A549 (cell line): ENCODE data around the gene STX8. TPM values are rescaled to one million over a fixed set of nuclear protein-coding genes. Genes with fewer than 3 reads are reported as not detected.
"Not testable (repeated sequence)": the region's sequence is repeated elsewhere in the genome, so short reads cannot be mapped to it uniquely, and the experiment has no call there.

ENCODE experiments used
- ATAC-seq, 2 experiments: fragments of 200-7000 bp in 1 of 2; fragments of >200 bp in 1 of 2; cut with Nextera tagmentation in 1 of 2; cut with Tn5 transposase in 1 of 2; 3 replicates each; pipeline versions ENCODE4 v1.8.0 to v1.9.1; 2018 to 2020; ENCODE audit warnings: mild to moderate bottlenecking in 1 of 2, moderate library complexity in 1 of 2
- CTCF ChIA-PET: fragments of 300-600 bp; sonication (Branson Sonifier 250); formaldehyde crosslinking; extraction: SDS; loops from one replicate; lab custom pipeline; 2021; ENCODE audit warnings: antibody characterized with exemption, inconsistent platforms; lab: Yijun Ruan, JAX
- POLR2A ChIA-PET: fragments of 350-600 bp; formaldehyde crosslinking; extraction: SDS; loops from one replicate; lab custom pipeline; 2021; ENCODE audit warnings: antibody characterized with exemption, inconsistent platforms; lab: Yijun Ruan, JAX
- DNase-seq, 2 experiments: peaks; one replicate each; pipeline versions ENCODE4 v3.0.0 to v3.0.0-alpha.2; 2011 to 2016; ENCODE audit warnings: low read depth in 1 of 2, low spot score in 1 of 2
- FAIRE-seq: peaks from 2 replicates; lab custom pipeline; 2011; peaks lifted over from hg19 to GRCh38; lab: Jason Lieb, UNC
- H3K27ac ChIP-seq, 2 experiments: fragments of >200 bp; sonication (Bioruptor Twin); formaldehyde crosslinking; 3 replicates each; pipeline ENCODE4 v1.5.1; 2016 to 2017
- H3K4me1 ChIP-seq: fragments of >200 bp; sonication (Bioruptor Twin); formaldehyde crosslinking; 3 replicates; pipeline ENCODE4 v1.6.1; 2016
- H3K4me2 ChIP-seq: fragments of >200 bp; sonication (Bioruptor Twin); formaldehyde crosslinking; 3 replicates; pipeline ENCODE4 v1.6.1; 2016
- H3K4me3 ChIP-seq: fragments of >200 bp; sonication (Bioruptor Twin); formaldehyde crosslinking; 3 replicates; pipeline ENCODE4 v1.5.1; 2016
- H3K9me3 ChIP-seq: fragments of >200 bp; sonication (Bioruptor Twin); formaldehyde crosslinking; 3 replicates; pipeline ENCODE4 v1.6.1; 2016
- CEBPB ChIP-seq, 2 experiments: fragments of >200 bp in 1 of 2; sonication (Bioruptor Twin) in 1 of 2; formaldehyde crosslinking in 1 of 2; IDR thresholded peaks; 2 replicates each; pipeline ENCODE4 v1.6.1; 2012 to 2016
- CHD2 ChIP-seq: fragments of 150-350 bp; IDR thresholded peaks from 2 replicates; pipeline ENCODE4 v1.6.1; 2014; ENCODE audit warnings: low read length; ENCODE audit not compliant: partially characterized antibody
- EHF ChIP-seq: fragments of 250-450 bp; sonication (Bioruptor Pico); IDR thresholded peaks from 2 replicates; pipeline ENCODE4 v1.5.0; 2020; ENCODE audit warnings: mild to moderate bottlenecking
- EHMT2 ChIP-seq: fragments of 200-600 bp; sonication (generic); IDR thresholded peaks from 2 replicates; pipeline ENCODE4 v1.6.1; 2016; ENCODE audit warnings: antibody characterized with exemption, low read depth, mild to moderate bottlenecking, moderate library complexity
- EP300 ChIP-seq, 2 experiments: fragments of >200 bp; sonication (Bioruptor Twin); formaldehyde crosslinking; IDR thresholded peaks; 2 replicates in 1 of 2; 3 replicates in 1 of 2; pipeline ENCODE4 v1.6.1; 2016 to 2017
- FOSB ChIP-seq: fragments of 250-450 bp; sonication (Bioruptor Pico); IDR thresholded peaks from 2 replicates; pipeline ENCODE4 v1.5.0; 2020; ENCODE audit warnings: mild to moderate bottlenecking, moderate library complexity
- FOXS1 ChIP-seq: fragments of 250-450 bp; sonication (Bioruptor Pico); IDR thresholded peaks from 2 replicates; pipeline ENCODE4 v1.5.0; 2020; ENCODE audit warnings: mild to moderate bottlenecking, moderate library complexity
- HEYL ChIP-seq: fragments of 250-450 bp; sonication (Bioruptor Pico); IDR thresholded peaks from 2 replicates; pipeline ENCODE4 v1.8.0; 2021; ENCODE audit warnings: mild to moderate bottlenecking, moderate library complexity
- HOXA7 ChIP-seq: fragments of 250-450 bp; sonication (Bioruptor Pico); IDR thresholded peaks from 2 replicates; pipeline ENCODE4 v1.5.0; 2020; ENCODE audit warnings: mild to moderate bottlenecking, moderate library complexity
- HOXB5 ChIP-seq: fragments of 250-450 bp; sonication (Bioruptor Pico); IDR thresholded peaks from 2 replicates; pipeline ENCODE4 v1.5.0; 2020; ENCODE audit warnings: mild to moderate bottlenecking, moderate library complexity
- JUNB ChIP-seq: fragments of >200 bp; sonication (Bioruptor Twin); formaldehyde crosslinking; IDR thresholded peaks from 2 replicates; pipeline ENCODE4 v1.6.1; 2016
- KDM1A ChIP-seq: fragments of 200-600 bp; sonication (generic); IDR thresholded peaks from 2 replicates; pipeline ENCODE4 v1.6.1; 2016; ENCODE audit warnings: low read depth, mild to moderate bottlenecking
- KDM5A ChIP-seq: fragments of 200-600 bp; sonication (generic); IDR thresholded peaks from 2 replicates; pipeline ENCODE4 v1.6.1; 2016; ENCODE audit warnings: antibody characterized with exemption, mild to moderate bottlenecking
- MAFK ChIP-seq: fragments of 450-650 bp; IDR thresholded peaks from 2 replicates; pipeline ENCODE4 v1.6.1; 2014; ENCODE audit not compliant: partially characterized antibody
- MYC ChIP-seq: IDR thresholded peaks from 2 replicates; pipeline ENCODE4 v1.6.1; 2012; ENCODE audit warnings: mild to moderate bottlenecking, inconsistent platforms, low read length, improper control_type of control experiment, borderline replicate concordance
- NFE2L2 ChIP-seq: fragments of 150-350 bp; conservative IDR thresholded peaks from 2 replicates; pipeline ENCODE4 v1.6.1; 2014; ENCODE audit warnings: low read length
- NR3C1 ChIP-seq: fragments of >200 bp; sonication (Bioruptor Twin); formaldehyde crosslinking; IDR thresholded peaks from 3 replicates; pipeline ENCODE4 v1.6.1; 2017
- PHF8 ChIP-seq: fragments of 200-600 bp; sonication (generic); IDR thresholded peaks from 2 replicates; pipeline ENCODE4 v1.6.1; 2016; ENCODE audit warnings: low read depth, mild to moderate bottlenecking, antibody characterized with exemption, moderate library complexity, borderline replicate concordance
- POLR2AphosphoS2 ChIP-seq: conservative IDR thresholded peaks from 2 replicates; pipeline ENCODE4 v1.6.1; 2012; ENCODE audit warnings: low read length, improper control_type of control experiment, inconsistent platforms
- RCOR1 ChIP-seq: fragments of 150-350 bp; IDR thresholded peaks from 2 replicates; pipeline ENCODE4 v1.6.1; 2014; ENCODE audit warnings: antibody characterized with exemption, low read length, low read depth
- RFX5 ChIP-seq: fragments of 450-650 bp; IDR thresholded peaks from 2 replicates; pipeline ENCODE4 v1.7.1; 2014; ENCODE audit warnings: antibody characterized with exemption, mild to moderate bottlenecking, moderate library complexity
- RNF2 ChIP-seq: fragments of 200-600 bp; sonication (generic); IDR thresholded peaks from 2 replicates; pipeline ENCODE4 v1.6.1; 2016; ENCODE audit warnings: low read depth, mild to moderate bottlenecking, antibody characterized with exemption, moderate library complexity, borderline replicate concordance
- SMC3 ChIP-seq: fragments of >200 bp; sonication (Bioruptor Twin); formaldehyde crosslinking; IDR thresholded peaks from 3 replicates; pipeline ENCODE4 v1.6.1; 2018; ENCODE audit warnings: inconsistent platforms
- SREBF2 ChIP-seq: fragments of 450-650 bp; IDR thresholded peaks from 2 replicates; pipeline ENCODE4 v1.6.1; 2014; ENCODE audit warnings: mild to moderate bottlenecking, moderate library complexity
- ZC3H11A ChIP-seq: fragments of 450-650 bp; IDR thresholded peaks from 2 replicates; pipeline ENCODE4 v1.6.1; 2014; ENCODE audit warnings: antibody characterized with exemption, mild to moderate bottlenecking
- ZFP36 ChIP-seq: fragments of 450-650 bp; IDR thresholded peaks from 2 replicates; pipeline ENCODE4 v1.6.1; 2014; ENCODE audit warnings: borderline replicate concordance; ENCODE audit not compliant: partially characterized antibody
- WGBS: methylation state at CpG from one replicate; pipeline ENCODE4 v1.1.6; 2017; ENCODE audit errors: missing lambda C conversion rate; 5-methylcytosine and 5-hydroxymethylcytosine counted together
- polyA plus RNA-seq, 4 experiments: library from polyadenylated mRNA; depleted of rRNA in 3 of 4; stranded (reverse); fragments of >200 nt; fragmentation: RNase III in 1 of 4; extraction: RNeasy Plus Mini Kit Qiagen cat#74134 plus additional on column Dnase treatment in 1 of 4; gene quantifications; 2 replicates in 3 of 4; 3 replicates in 1 of 4; pipeline ENCODE4 v1.2.3, GENCODE V29; 2011 to 2017
- TF ChIP-seq, protein P1 (sequence below): fragments of >200 bp; sonication (Bioruptor Twin); formaldehyde crosslinking; IDR thresholded peaks from 3 replicates; pipeline ENCODE4 v1.6.1; 2016
- TF ChIP-seq, protein P2 (sequence below): fragments of 450-650 bp; IDR thresholded peaks from 2 replicates; pipeline ENCODE4 v1.6.1; 2014; ENCODE audit warnings: antibody characterized with exemption
- TF ChIP-seq, protein P3 (sequence below): fragments of 250-450 bp; sonication (Bioruptor Pico); IDR thresholded peaks from 2 replicates; pipeline ENCODE4 v1.5.0; 2021; ENCODE audit warnings: mild to moderate bottlenecking, moderate library complexity, borderline replicate concordance
- TF ChIP-seq, protein P4 (sequence below): IDR thresholded peaks from 2 replicates; pipeline ENCODE4 v1.6.1; 2012; ENCODE audit warnings: low read depth, borderline replicate concordance
- TF ChIP-seq, protein P5 (sequence below): fragments of 150-350 bp; IDR thresholded peaks from 2 replicates; pipeline ENCODE4 v1.6.1; 2014; ENCODE audit warnings: low read depth, mild to moderate bottlenecking, low read length

The STX8 gene
- polyA plus RNA-seq, 2 of the 4 experiments (the other 2 are of a cell fraction): 93.6 to 168 TPM

DNA sequence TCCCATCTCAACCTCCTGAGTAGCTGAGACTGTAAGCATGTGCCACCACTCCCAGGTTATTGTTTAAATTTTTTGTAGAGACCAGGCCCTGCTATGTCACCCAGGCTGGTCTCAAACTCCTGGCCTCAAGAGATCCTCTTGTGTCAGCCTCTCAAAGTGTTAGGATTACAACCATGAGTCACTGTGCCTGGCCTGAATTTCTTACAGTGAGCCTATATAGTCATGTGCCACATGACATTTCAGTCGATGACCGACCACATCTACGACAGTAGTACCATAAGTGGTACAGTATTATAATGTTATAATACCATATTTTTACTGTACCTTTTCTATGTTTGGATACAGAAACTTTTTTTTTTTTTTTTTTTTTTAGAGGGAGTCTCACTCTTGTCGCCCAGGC is 195.3 kb downstream of the STX8 start:
- Histone ChIP-seq H3K27ac (no peak overlapping the region), H3K9me3 (no peaks in the 10 kb centered on the region), H3K4me2 (no peak overlapping the region), H3K4me3 (no peak overlapping the region), H3K4me1 (no peaks in the 10 kb centered on the region)
- DNase-seq (no peak), ATAC-seq (no peak), FAIRE-seq (no peak)
- POLR2A ChIA-PET: no interaction called here
- CTCF ChIA-PET: no interaction called here
- WGBS: 92% methylated on average over 4 of the region's 4 CpGs
- TF ChIP-seq JUNB (no peak), MYC (no peak), KDM1A (no peak), HEYL (no peak)
- TF ChIP-seq, protein P1, sequence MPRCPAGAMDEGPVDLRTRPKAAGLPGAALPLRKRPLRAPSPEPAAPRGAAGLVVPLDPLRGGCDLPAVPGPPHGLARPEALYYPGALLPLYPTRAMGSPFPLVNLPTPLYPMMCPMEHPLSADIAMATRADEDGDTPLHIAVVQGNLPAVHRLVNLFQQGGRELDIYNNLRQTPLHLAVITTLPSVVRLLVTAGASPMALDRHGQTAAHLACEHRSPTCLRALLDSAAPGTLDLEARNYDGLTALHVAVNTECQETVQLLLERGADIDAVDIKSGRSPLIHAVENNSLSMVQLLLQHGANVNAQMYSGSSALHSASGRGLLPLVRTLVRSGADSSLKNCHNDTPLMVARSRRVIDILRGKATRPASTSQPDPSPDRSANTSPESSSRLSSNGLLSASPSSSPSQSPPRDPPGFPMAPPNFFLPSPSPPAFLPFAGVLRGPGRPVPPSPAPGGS: no peak

DNA sequence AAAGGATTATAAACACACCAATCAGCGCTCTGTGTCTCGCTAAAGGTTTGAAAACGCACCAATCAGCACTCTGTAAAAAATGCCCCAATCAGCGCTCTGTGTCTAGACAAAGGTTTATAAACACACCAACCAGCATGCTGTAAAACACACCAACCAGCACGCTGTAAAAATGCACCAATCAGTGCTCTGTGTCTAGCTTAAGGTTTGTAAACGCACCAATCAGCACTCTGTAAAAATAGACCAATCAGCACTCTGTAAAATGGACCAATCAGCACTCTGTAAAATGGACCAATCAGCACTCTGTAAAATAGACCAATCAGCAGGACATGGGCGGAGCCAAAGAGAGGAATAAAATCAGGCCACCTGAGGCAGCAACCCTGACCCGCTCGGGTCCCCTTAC is 199.4 kb downstream of the STX8 start:
- H3K4me3 ChIP-seq, H3K4me2 ChIP-seq, FAIRE-seq, DNase-seq, H3K9me3 ChIP-seq, POLR2A ChIA-PET, ATAC-seq, H3K27ac ChIP-seq: not testable (repeated sequence)
- 90% methylated on average over 9 of the region's 9 CpGs for WGBS
- peak; percentile 86 for TF ChIP-seq MAFK
- CTCF ChIA-PET: interaction anchor here (1.1 kb wide), 1 partner anchor 9 kb away, joined by 4 read pairs; no protein-coding TSS in a partner anchor
- peaks cover 11% of the 10 kb centered on the region for H3K4me1 ChIP-seq

DNA sequence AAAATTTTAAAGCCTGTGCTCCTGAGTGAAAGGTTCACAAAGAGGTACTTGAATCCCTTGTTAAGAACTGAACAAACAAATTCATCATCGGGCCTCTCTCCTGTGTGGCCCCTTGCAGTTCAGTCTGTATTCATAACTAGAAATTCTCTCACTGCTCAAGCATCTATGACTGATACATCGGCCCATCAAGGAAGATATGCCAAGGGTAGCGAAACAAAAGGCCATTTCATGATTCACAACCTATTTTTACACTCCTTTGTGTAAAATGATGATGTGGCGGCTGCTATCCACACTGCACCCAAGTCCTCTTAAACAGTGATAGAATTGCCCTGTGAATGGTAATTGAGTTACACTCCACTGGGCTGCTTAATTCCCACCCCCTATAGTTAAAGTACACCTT is 204.6 kb downstream of the STX8 start:
- ChIA-PET CTCF (interaction anchor here (0.6 to 5.5 kb wide), 5 partner anchors 11 to 297 kb away, joined by 3 to 28 read pairs (median 4); no protein-coding TSS in a partner anchor), POLR2A (interaction anchor here (0.7 kb wide), 1 partner anchor 10 kb away, joined by 7 read pairs; no protein-coding TSS in a partner anchor)
- peak; percentile 48 to 86 for DNase-seq
- FAIRE-seq: peak; percentile 36
- Histone ChIP-seq H3K4me3 (no peak overlapping the region), H3K9me3 (no peaks in the 10 kb centered on the region), H3K4me2 (peak overlapping the region; percentile 61), H3K27ac (peak overlapping the region; percentile 48 to 62), H3K4me1 (peaks cover 46% of the 10 kb centered on the region)
- ATAC-seq: peak; percentile 97
- 7% methylated on average over 4 of the region's 4 CpGs for WGBS
- TF ChIP-seq ZC3H11A: no peak
- no peak for TF ChIP-seq KDM5A
- TF ChIP-seq, protein P2, sequence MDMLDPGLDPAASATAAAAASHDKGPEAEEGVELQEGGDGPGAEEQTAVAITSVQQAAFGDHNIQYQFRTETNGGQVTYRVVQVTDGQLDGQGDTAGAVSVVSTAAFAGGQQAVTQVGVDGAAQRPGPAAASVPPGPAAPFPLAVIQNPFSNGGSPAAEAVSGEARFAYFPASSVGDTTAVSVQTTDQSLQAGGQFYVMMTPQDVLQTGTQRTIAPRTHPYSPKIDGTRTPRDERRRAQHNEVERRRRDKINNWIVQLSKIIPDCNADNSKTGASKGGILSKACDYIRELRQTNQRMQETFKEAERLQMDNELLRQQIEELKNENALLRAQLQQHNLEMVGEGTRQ: no peak
- no peak for TF ChIP-seq NR3C1
- no peak for TF ChIP-seq POLR2AphosphoS2
- TF ChIP-seq, protein P3, sequence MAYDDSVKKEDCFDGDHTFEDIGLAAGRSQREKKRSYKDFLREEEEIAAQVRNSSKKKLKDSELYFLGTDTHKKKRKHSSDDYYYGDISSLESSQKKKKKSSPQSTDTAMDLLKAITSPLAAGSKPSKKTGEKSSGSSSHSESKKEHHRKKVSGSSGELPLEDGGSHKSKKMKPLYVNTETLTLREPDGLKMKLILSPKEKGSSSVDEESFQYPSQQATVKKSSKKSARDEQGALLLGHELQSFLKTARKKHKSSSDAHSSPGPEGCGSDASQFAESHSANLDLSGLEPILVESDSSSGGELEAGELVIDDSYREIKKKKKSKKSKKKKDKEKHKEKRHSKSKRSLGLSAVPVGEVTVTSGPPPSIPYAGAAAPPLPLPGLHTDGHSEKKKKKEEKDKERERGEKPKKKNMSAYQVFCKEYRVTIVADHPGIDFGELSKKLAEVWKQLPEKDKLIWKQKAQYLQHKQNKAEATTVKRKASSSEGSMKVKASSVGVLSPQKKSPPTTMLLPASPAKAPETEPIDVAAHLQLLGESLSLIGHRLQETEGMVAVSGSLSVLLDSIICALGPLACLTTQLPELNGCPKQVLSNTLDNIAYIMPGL (CRISPR knock-in tag): no peak
- no peak for TF ChIP-seq FOXS1 (CRISPR knock-in tag)
- TF ChIP-seq RFX5: no peak
- TF ChIP-seq HEYL: no peak
- no peak for TF ChIP-seq RNF2
- no peak for TF ChIP-seq CHD2
- TF ChIP-seq HOXA7 (CRISPR knock-in tag): no peak
- peak in 1 of 2 experiments; percentile 23; a peak in 1 of 4 replicates for TF ChIP-seq CEBPB (IDR thresholded peaks at IDR 0.05)
- no peak for TF ChIP-seq RCOR1
- TF ChIP-seq KDM1A: no peak
- no peak for TF ChIP-seq SREBF2
- TF ChIP-seq EHMT2: no peak
- TF ChIP-seq, protein P4, sequence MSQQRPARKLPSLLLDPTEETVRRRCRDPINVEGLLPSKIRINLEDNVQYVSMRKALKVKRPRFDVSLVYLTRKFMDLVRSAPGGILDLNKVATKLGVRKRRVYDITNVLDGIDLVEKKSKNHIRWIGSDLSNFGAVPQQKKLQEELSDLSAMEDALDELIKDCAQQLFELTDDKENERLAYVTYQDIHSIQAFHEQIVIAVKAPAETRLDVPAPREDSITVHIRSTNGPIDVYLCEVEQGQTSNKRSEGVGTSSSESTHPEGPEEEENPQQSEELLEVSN: no peak
- no peak for TF ChIP-seq EHF
- no peak for TF ChIP-seq ZFP36
- no peak for TF ChIP-seq NFE2L2
- no peak for TF ChIP-seq PHF8
- no peak for TF ChIP-seq FOSB (CRISPR knock-in tag)
- no peak for TF ChIP-seq SMC3
- no peak; a peak in 1 of 5 replicates for TF ChIP-seq EP300 (IDR thresholded peaks at IDR 0.05)
- no peak for TF ChIP-seq HOXB5 (CRISPR knock-in tag)
- TF ChIP-seq, protein P5, sequence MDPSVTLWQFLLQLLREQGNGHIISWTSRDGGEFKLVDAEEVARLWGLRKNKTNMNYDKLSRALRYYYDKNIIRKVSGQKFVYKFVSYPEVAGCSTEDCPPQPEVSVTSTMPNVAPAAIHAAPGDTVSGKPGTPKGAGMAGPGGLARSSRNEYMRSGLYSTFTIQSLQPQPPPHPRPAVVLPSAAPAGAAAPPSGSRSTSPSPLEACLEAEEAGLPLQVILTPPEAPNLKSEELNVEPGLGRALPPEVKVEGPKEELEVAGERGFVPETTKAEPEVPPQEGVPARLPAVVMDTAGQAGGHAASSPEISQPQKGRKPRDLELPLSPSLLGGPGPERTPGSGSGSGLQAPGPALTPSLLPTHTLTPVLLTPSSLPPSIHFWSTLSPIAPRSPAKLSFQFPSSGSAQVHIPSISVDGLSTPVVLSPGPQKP: no peak
